ENCODE data around the gene UPK3BL1. TPM values are rescaled to one million over a fixed set of nuclear protein-coding genes. Genes with fewer than 3 reads are reported as not detected.
"Not testable (repeated sequence)": the region's sequence is repeated elsewhere in the genome, so short reads cannot be mapped to it uniquely, and the experiment has no call there.

Gene UPK3BL1
- 10.5 and 16.7 TPM in 2 replicates for total RNA-seq (2012; rRNA removed)

GRCh38 chr7:102642691-102643090, at the start of gene UPK3BL1:
Gene UPK3BL1, minus strand, starts transcription at chr7:102642791. Its CDS starts 50 bp downstream, at chr7:102642741.
- not testable (repeated sequence) for H3K36me3 ChIP-seq (ENCODE audit: insufficient read depth, low read length); H3K9ac ChIP-seq (ENCODE audit: low read depth, low read length); H3K4me2 ChIP-seq (ENCODE audit: low read length); H3K9me3 ChIP-seq (replicated peaks; ENCODE audit: low read length); H3K27me3 ChIP-seq (ENCODE audit: control insufficient read depth, insufficient read depth, low read length); H3K4me1 ChIP-seq (ENCODE audit: control insufficient read depth, insufficient read depth, low read length); H3K4me3 ChIP-seq (ENCODE audit: low read length)

- not testable (repeated sequence) for H3K9me3 ChIP-seq (replicated peaks; ENCODE audit: low read length); H3K9ac ChIP-seq (ENCODE audit: low read depth, low read length); H3K4me2 ChIP-seq (ENCODE audit: low read length); H3K27me3 ChIP-seq (ENCODE audit: control insufficient read depth, insufficient read depth, low read length); H3K4me1 ChIP-seq (ENCODE audit: control insufficient read depth, insufficient read depth, low read length); H3K4me3 ChIP-seq (ENCODE audit: low read length); H3K36me3 ChIP-seq (ENCODE audit: insufficient read depth, low read length)
Measured at GRCh38 chr7:102690602-102691001, 48.0 kb upstream of the UPK3BL1 start.

- not testable (repeated sequence) for H3K9me3 ChIP-seq (replicated peaks; ENCODE audit: low read length); H3K9ac ChIP-seq (ENCODE audit: low read depth, low read length); H3K4me3 ChIP-seq (ENCODE audit: low read length); H3K4me1 ChIP-seq (ENCODE audit: control insufficient read depth, insufficient read depth, low read length); H3K27me3 ChIP-seq (ENCODE audit: control insufficient read depth, insufficient read depth, low read length); H3K36me3 ChIP-seq (ENCODE audit: insufficient read depth, low read length); H3K4me2 ChIP-seq (ENCODE audit: low read length)
Measured at GRCh38 chr7:102689436-102690282, 47.1 kb upstream of the UPK3BL1 start.

- not testable (repeated sequence) for H3K9me3 ChIP-seq (replicated peaks; ENCODE audit: low read length); H3K9ac ChIP-seq (ENCODE audit: low read depth, low read length); H3K4me2 ChIP-seq (ENCODE audit: low read length); H3K36me3 ChIP-seq (ENCODE audit: insufficient read depth, low read length); H3K27me3 ChIP-seq (ENCODE audit: control insufficient read depth, insufficient read depth, low read length); H3K4me1 ChIP-seq (ENCODE audit: control insufficient read depth, insufficient read depth, low read length); H3K4me3 ChIP-seq (ENCODE audit: low read length)
Measured at GRCh38 chr7:102688299-102689036, 45.9 kb upstream of the UPK3BL1 start.

GRCh38 chr7:102682560-102682959, 40.0 kb upstream of the UPK3BL1 start:
- H3K36me3 ChIP-seq (ENCODE audit: insufficient read depth, low read length); H3K4me1 ChIP-seq (ENCODE audit: control insufficient read depth, insufficient read depth, low read length); H3K9me3 ChIP-seq (replicated peaks; ENCODE audit: low read length); H3K4me2 ChIP-seq (ENCODE audit: low read length); H3K9ac ChIP-seq (ENCODE audit: low read depth, low read length); H3K27me3 ChIP-seq (ENCODE audit: control insufficient read depth, insufficient read depth, low read length); H3K4me3 ChIP-seq (ENCODE audit: low read length): not testable (repeated sequence)

GRCh38 chr7:102680780-102681179, 38.2 kb upstream of the UPK3BL1 start:
- not testable (repeated sequence) for H3K27me3 ChIP-seq (ENCODE audit: control insufficient read depth, insufficient read depth, low read length); H3K4me2 ChIP-seq (ENCODE audit: low read length); H3K36me3 ChIP-seq (ENCODE audit: insufficient read depth, low read length); H3K4me1 ChIP-seq (ENCODE audit: control insufficient read depth, insufficient read depth, low read length); H3K4me3 ChIP-seq (ENCODE audit: low read length); H3K9me3 ChIP-seq (replicated peaks; ENCODE audit: low read length); H3K9ac ChIP-seq (ENCODE audit: low read depth, low read length)

- not testable (repeated sequence) for H3K4me3 ChIP-seq (ENCODE audit: low read length); H3K9ac ChIP-seq (ENCODE audit: low read depth, low read length); H3K36me3 ChIP-seq (ENCODE audit: insufficient read depth, low read length); H3K4me2 ChIP-seq (ENCODE audit: low read length); H3K4me1 ChIP-seq (ENCODE audit: control insufficient read depth, insufficient read depth, low read length); H3K9me3 ChIP-seq (replicated peaks; ENCODE audit: low read length); H3K27me3 ChIP-seq (ENCODE audit: control insufficient read depth, insufficient read depth, low read length)
Measured at GRCh38 chr7:102675545-102675944, 33.0 kb upstream of the UPK3BL1 start.

- H3K4me2 ChIP-seq (ENCODE audit: low read length); H3K4me3 ChIP-seq (ENCODE audit: low read length); H3K9me3 ChIP-seq (replicated peaks; ENCODE audit: low read length); H3K9ac ChIP-seq (ENCODE audit: low read depth, low read length); H3K4me1 ChIP-seq (ENCODE audit: control insufficient read depth, insufficient read depth, low read length); H3K27me3 ChIP-seq (ENCODE audit: control insufficient read depth, insufficient read depth, low read length); H3K36me3 ChIP-seq (ENCODE audit: insufficient read depth, low read length): not testable (repeated sequence)
Measured at GRCh38 chr7:102673447-102674067, 31.0 kb upstream of the UPK3BL1 start.

- not testable (repeated sequence) for H3K27me3 ChIP-seq (ENCODE audit: control insufficient read depth, insufficient read depth, low read length); H3K36me3 ChIP-seq (ENCODE audit: insufficient read depth, low read length); H3K9me3 ChIP-seq (replicated peaks; ENCODE audit: low read length); H3K9ac ChIP-seq (ENCODE audit: low read depth, low read length); H3K4me1 ChIP-seq (ENCODE audit: control insufficient read depth, insufficient read depth, low read length); H3K4me3 ChIP-seq (ENCODE audit: low read length); H3K4me2 ChIP-seq (ENCODE audit: low read length)
Measured at GRCh38 chr7:102671956-102672307, 29.3 kb upstream of the UPK3BL1 start.

GRCh38 chr7:102671166-102671955, 28.8 kb upstream of the UPK3BL1 start, which contains the start of gene POLR2J2:
Gene POLR2J2, minus strand, starts transcription at chr7:102671663. Its CDS starts 62 bp downstream, at chr7:102671601.
- H3K36me3 ChIP-seq (ENCODE audit: insufficient read depth, low read length); H3K4me2 ChIP-seq (ENCODE audit: low read length); H3K9me3 ChIP-seq (replicated peaks; ENCODE audit: low read length); H3K4me1 ChIP-seq (ENCODE audit: control insufficient read depth, insufficient read depth, low read length); H3K27me3 ChIP-seq (ENCODE audit: control insufficient read depth, insufficient read depth, low read length): not testable (repeated sequence)
- H3K9ac ChIP-seq (ENCODE audit: low read depth, low read length) = peak within 1 kb of the TSS; percentile 58
- peak within 1 kb of the TSS; percentile 63 for H3K4me3 ChIP-seq (ENCODE audit: low read length)

- H3K27me3 ChIP-seq (ENCODE audit: control insufficient read depth, insufficient read depth, low read length); H3K4me1 ChIP-seq (ENCODE audit: control insufficient read depth, insufficient read depth, low read length); H3K9me3 ChIP-seq (replicated peaks; ENCODE audit: low read length); H3K4me3 ChIP-seq (ENCODE audit: low read length); H3K9ac ChIP-seq (ENCODE audit: low read depth, low read length); H3K4me2 ChIP-seq (ENCODE audit: low read length); H3K36me3 ChIP-seq (ENCODE audit: insufficient read depth, low read length): not testable (repeated sequence)
Measured at GRCh38 chr7:102667523-102667922, 24.9 kb upstream of the UPK3BL1 start.

Measured in skeletal muscle satellite cell (primary cell).